Measurements from ENCODE around the gene EFCAB8.
"Not testable (repeated sequence)": the region's sequence is repeated elsewhere in the genome, so short reads cannot be mapped to it uniquely, and the experiment has no call there.

Gene EFCAB8

DNA sequence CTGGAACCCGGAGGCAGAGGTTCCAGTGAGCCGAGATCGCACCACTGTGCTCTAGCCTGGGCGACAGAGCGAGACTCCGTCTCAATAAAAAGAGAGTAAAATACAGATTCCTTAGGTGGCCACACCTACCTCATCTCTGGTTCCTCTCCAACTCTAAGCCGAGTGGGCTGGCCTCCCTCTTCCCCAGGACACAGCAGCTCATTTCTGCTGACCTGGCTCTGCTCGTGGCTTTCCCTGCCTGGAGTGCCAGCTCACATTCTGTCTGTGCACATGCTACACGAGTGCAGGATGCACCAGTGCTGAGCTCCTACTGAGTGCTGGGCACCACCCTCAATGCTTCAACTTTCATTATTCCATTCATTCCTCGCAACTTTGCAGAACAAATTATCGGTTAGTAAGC, 28.8 kb downstream of the EFCAB8 start:
- no peak for DNase-seq

GRCh38 chr20:32888636-32889035, 29.9 kb downstream of the EFCAB8 start:
- DNase-seq: no peak

DNA sequence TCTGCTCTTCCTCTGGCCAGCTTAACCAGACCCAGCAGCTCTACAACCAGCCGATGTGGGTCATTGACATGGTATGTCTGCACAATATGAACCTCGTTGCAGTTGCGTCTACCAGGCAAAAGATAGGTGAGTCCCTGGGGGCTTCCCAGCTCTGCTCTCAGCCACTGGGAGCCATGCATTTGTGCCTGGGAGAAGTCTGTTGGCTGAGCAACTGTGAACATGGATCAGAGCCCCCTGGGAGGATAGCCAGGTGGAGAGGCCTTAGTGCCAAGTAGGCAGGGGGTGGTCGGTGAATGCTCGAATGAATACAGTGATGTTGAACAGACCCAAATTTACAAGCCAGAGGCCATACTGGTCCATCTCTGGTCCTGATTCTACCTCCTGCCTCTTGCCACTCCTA, 30.6 kb downstream of the EFCAB8 start:
- no peak for DNase-seq

- DNase-seq: no peak
Measured at GRCh38 chr20:32891491-32891890, 32.8 kb downstream of the EFCAB8 start.

DNA sequence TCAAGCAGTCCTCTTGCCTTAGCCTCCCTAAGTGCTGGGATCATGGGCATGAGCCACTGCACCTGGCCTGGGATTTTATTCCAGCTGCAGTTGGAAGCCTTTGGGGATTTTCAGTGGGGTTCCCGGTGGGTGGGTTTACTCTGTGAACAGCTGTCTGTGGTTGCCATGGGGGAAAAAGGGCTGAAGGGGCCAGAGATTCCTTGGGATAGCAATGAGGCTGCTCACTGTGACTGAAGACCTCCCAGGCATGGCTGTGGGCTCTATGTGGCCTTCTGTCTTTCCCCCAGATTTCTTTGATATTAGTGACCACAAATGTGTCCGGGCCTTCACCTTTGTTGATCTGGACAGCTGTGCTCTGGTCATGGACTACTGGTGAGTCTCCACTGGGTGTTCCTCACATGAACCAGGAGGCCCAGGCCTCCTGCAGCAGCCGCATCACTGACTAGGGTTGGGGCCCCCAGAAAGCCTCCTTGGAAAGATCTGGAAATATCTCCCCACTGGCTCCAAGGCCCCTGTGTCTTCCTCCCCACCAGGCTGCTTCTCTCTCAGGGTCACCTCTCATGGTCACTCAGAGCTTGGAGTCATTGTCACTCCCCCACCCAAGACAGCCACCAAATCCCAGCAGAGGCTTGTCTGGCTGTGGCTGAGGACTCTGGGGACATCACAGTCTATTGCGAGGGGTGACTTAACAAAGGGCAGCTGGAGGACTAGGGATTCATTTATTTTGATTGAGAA, 33.4 kb downstream of the EFCAB8 start:
- no peak for DNase-seq

- DNase-seq: no peak
Measured at GRCh38 chr20:32893263-32894025, 34.7 kb downstream of the EFCAB8 start.

- peak in 1 of 5 donors; percentile 15 for DNase-seq
Measured at GRCh38 chr20:32894026-32894483, 35.3 kb downstream of the EFCAB8 start.

DNA sequence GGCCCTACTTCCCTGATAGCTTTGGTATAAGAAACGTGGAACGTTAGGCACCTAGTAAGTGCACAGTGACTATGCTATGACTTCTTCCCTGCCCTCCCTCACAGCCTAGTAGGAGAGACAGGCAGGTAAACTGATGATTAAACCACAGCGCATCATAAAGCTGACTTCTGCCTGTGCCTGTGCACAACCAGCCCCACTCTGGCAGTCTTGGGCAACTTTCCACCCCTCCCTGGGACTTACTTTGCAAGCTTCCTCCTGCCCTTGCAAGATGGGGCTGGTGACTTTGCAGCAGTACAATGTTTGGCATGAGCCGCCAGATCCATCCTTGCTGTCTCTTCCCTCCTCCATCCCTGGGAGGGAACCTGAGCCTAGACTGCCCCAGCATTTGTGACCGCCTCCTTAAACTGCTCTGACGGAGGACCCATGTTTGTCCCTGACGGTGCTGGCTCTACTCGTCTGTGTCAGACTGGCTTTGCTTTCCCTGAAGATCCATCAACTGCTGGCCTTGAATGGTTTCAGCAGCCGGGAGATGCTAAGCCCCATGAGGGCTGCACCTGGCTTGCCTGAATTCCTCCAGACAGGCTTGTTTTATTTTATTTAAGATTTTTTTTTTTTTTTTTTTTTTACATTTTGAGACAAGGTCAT, 36.1 kb downstream of the EFCAB8 start:
- no peak for DNase-seq

GRCh38 chr20:32896521-32897280, 38.0 kb downstream of the EFCAB8 start:
- no peak for DNase-seq

GRCh38 chr20:32898729-32899128, 40.0 kb downstream of the EFCAB8 start:
- peak in 1 of 5 donors; percentile 16 for DNase-seq

DNA sequence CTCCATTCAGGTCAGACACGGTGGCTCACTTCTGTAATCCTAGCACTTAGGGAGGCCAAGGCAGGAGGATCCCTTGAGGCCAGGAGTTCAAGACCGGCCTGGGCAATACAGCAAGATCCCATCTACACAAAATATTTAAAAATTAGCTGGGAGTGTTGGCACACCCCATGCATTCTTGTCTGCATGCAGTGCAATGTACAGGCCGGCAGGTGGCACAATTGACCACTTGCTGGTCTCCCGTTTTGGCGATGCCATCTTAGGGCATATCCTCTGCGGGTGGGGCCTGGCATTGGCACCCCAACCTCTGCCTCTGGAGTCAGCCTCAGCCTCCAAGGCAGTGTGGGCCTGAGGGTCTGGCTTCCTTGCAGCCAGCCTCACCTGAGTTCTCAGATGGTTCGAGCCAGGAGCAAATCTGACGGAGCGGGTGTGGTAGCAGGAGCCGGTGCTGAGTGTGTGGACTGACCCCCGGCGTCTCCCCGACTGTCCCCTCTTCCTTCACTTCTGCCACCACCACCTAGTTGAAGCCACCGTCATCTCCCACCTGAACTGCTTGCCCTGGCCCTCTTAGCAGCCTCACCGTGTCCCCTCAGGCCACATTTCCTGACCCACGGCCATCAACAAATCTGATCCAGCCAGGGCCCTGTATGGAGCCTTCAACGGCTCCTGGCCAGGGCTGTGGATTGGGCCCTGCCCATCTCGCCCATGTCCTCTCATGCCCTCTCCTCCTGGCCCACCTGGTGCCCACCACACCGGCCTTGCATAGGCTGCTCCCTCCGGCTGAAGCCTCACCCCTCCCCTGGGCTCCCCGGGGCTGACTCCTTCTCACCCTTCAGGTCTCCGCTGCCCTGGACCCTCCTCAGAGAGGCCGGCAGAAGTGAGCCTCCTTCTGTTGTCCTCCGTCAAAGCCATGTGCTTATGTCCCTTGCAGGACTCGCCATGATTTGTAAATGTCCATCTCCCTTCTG, 44.0 kb downstream of the EFCAB8 start:
- peak; percentile 35 to 67 (median 57) for DNase-seq

DNA sequence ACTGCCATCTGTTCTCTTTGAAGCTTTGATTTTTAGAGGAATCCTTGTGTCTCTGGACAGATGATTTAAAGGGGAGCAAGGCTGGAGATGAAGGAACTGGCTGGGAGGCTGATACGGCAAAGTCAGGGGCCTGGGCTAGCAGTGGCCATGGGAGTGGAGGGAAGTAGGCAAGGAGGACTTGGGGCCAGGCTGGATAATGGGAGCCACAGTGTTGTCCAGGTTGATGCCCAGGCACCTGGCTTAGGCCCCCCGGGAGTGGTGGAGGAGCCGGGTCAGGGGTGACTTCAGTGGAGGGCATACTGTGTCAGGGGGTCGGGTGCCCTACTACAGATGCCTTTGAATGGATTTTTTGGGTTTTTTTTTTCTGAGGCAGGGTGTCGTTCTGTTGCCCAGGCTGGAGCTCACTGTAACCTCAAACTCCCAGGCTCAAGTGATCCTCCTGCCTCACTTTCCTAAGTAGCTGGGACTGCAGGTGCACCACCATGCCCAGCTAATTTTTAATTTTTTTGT, 45.0 kb downstream of the EFCAB8 start:
- no peak for DNase-seq

- DNase-seq: not testable (repeated sequence)
Measured at GRCh38 chr20:32904678-32905077, 46.0 kb downstream of the EFCAB8 start.

- no peak for DNase-seq
Measured at GRCh38 chr20:32906200-32906599, 47.5 kb downstream of the EFCAB8 start.

DNA sequence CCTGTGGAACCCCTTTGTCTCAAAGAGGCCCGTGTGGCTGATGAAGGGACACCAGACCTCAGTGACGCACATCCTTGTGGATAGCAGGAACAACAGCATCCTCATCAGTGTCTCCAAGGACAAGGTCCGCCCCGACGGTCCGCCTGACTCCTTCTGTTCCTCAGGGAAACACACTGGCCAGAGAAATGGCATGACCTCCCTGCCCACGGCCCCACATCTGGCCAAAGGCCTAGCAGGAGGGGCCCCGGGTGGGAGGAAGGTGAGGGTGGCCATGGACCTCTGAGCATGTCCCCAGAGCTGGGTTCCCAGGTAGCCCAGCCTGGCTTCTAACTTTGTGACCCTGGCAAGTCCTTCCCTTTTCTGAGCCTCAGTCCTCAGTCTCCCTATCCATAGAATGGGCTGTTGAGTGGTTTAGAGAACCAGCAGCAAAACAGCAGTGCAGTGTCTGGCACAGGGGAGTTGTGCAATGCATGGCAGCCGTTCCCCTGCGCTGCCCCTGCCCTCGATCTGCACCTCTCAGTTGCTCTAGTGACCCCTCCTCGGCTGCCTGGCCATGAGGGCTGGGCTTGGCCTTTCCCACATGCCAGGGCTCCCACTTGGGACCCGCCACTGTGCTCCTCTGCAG, 48.3 kb downstream of the EFCAB8 start:
- no peak for DNase-seq

GRCh38 chr20:32907886-32908285, 49.2 kb downstream of the EFCAB8 start:
- DNase-seq: no peak

GRCh38 chr20:32908334-32909292, 49.9 kb downstream of the EFCAB8 start:
- DNase-seq: no peak

GRCh38 chr20:32909451-32909850, 50.7 kb downstream of the EFCAB8 start:
- no peak for DNase-seq

DNA sequence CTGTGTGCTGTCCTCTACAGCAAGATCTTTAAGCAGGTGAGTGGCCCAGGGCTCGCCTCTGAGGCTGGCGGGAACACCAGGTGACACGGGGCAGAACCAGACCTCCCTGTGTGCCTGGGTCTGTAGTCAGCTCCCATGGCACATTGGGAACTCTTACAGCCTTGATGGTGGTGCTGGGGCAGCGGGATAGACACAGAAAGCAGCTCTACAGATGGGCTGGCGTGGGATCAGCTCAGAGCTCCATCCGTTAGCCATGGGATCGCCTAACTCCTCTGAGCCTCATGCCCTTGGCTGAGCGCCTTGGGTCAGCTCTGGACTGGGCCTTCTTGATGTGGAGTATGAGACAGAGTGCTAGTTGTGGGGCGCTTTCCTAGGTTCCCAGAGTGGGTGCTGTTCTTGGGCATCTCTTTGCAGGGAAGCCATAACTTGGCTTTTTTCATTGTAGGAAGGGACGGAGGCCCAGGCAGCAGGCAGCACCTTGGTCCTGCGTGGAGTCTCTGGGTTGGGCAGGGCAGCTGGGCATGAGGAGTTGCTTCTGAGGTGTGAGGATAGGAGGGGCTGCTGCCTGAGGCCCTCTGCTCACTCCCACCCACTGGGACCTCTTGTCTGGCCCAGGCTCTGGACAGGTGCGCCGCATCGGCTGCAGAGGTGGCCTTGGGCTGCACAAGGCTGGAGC, 51.3 kb downstream of the EFCAB8 start:
- DNase-seq: no peak

Measured in T-helper 1 cell (primary cell).